HCT116 (cell line): Measurements from ENCODE around the gene LRSAM1. TPM values are rescaled to one million over a fixed set of nuclear protein-coding genes. Genes with fewer than 3 reads are reported as not detected.

Source experiments
- ATAC-seq: fragments of 200-7000 bp; cut with Tn5 transposase; 2 replicates; pipeline ENCODE4 v1.9.1; 2020; ENCODE audit warnings: mild to moderate bottlenecking, moderate library complexity
- BruUV-seq: library from RNA; stranded (reverse); fragments of 400-500 nt; replicated peaks from 2 replicates; lab custom pipeline; 2021; lab: Mats Ljungman, UMichigan
- CTCF ChIA-PET: fragments of 300-600 bp; sonication (Branson Sonifier 250); formaldehyde crosslinking; loops from one replicate; lab custom pipeline; 2021; ENCODE audit warnings: antibody characterized with exemption; lab: Charles Lee
- POLR2A ChIA-PET: fragments of 300-600, 350-600 bp; sonication (Branson Sonifier 250); formaldehyde crosslinking; loops from one replicate; lab custom pipeline; 2021; ENCODE audit warnings: antibody characterized with exemption; lab: Charles Lee
- RAD21 ChIA-PET, 2 experiments: fragments of 300-600 bp; sonication (Branson Sonifier 250); formaldehyde crosslinking; loops; one replicate each; lab custom pipeline; 2023; ENCODE audit warnings: low total read pairs in 2 of 2; ENCODE audit not compliant: uncharacterized antibody in 2 of 2, unreplicated experiment in 2 of 2, low non-redundant PET in 1 of 2; lab: Charles Lee
- DNase-seq: peaks from one replicate; pipeline ENCODE4 v3.0.0-alpha.2; 2010; ENCODE audit warnings: low read depth, low spot score
- H2AFZ ChIP-seq: fragments of 200-600 bp; shearing (Covaris generic), sonication (generic); 2 replicates; pipeline ENCODE4 v1.6.1; 2017; ENCODE audit warnings: low read depth, mixed run types, mixed read lengths, antibody characterized with exemption, low read length; ENCODE audit not compliant: poor library complexity, severe bottlenecking
- H3K27ac ChIP-seq: 2 replicates; pipeline ENCODE4 v1.5.1; 2012; ENCODE audit warnings: low read depth, low read length
- H3K27me3 ChIP-seq: fragments of 200-600 bp; sonication (generic); 2 replicates; pipeline ENCODE4 v1.6.1; 2016; ENCODE audit warnings: mixed run types, low read length, mixed read lengths; ENCODE audit not compliant: insufficient read depth
- H3K36me3 ChIP-seq, 2 experiments: fragments of 200-500 bp in 1 of 2; fragments of 200-600 bp in 1 of 2; sonication (Bioruptor generic) in 1 of 2; sonication (generic) in 1 of 2; 2 replicates each; pipeline versions ENCODE4 v1.5.1 to v1.6.1; 2014 to 2016; ENCODE audit warnings: low read length in 2 of 2, inconsistent platforms in 1 of 2, mixed read lengths in 1 of 2, mixed run types in 1 of 2; ENCODE audit not compliant: insufficient read depth in 2 of 2, control insufficient read depth in 1 of 2
- H3K4me1 ChIP-seq, 2 experiments: fragments of 200-600 bp in 1 of 2; sonication (generic) in 1 of 2; 2 replicates each; pipeline versions ENCODE4 v1.5.1 to v1.6.1; 2012 to 2017; ENCODE audit warnings: low read length in 2 of 2, inconsistent platforms in 1 of 2, mild to moderate bottlenecking in 1 of 2, mixed read lengths in 1 of 2, mixed run types in 1 of 2, moderate library complexity in 1 of 2; ENCODE audit not compliant: insufficient read depth in 2 of 2, control insufficient read depth in 1 of 2
- H3K4me2 ChIP-seq: fragments of 200-600 bp; sonication (generic); 2 replicates; pipeline ENCODE4 v1.6.1; 2017; ENCODE audit warnings: mixed run types, low read length, mixed read lengths
- H3K4me3 ChIP-seq, 2 experiments: fragments of 200-600 bp in 1 of 2; sonication (generic) in 1 of 2; replicated peaks in 1 of 2; 2 replicates each; pipeline ENCODE4 v1.5.1; 2011 to 2016; ENCODE audit warnings: low read length in 2 of 2, control low read depth in 1 of 2, low read depth in 1 of 2, mild to moderate bottlenecking in 1 of 2, mixed read lengths in 1 of 2, mixed run types in 1 of 2
- H3K79me2 ChIP-seq: fragments of 200-600 bp; sonication (generic); 2 replicates; pipeline ENCODE4 v1.6.1; 2017; ENCODE audit warnings: mild to moderate bottlenecking, mixed run types, low read length, moderate library complexity, mixed read lengths; ENCODE audit not compliant: insufficient read depth
- H3K9ac ChIP-seq: fragments of 200-600 bp; sonication (generic); 2 replicates; pipeline ENCODE4 v1.6.1; 2016; ENCODE audit warnings: low read length, mixed read lengths
- H3K9me2 ChIP-seq: fragments of 200-600 bp; sonication (generic), shearing (Covaris generic); 2 replicates; pipeline ENCODE4 v1.6.1; 2017; ENCODE audit warnings: mixed run types, mild to moderate bottlenecking, moderate library complexity; ENCODE audit not compliant: insufficient read depth
- H3K9me3 ChIP-seq, 2 experiments: fragments of 200-500 bp in 1 of 2; fragments of 200-600 bp in 1 of 2; sonication (Bioruptor generic) in 1 of 2; sonication (generic) in 1 of 2; 2 replicates each; pipeline ENCODE4 v1.6.1; 2014 to 2017; ENCODE audit warnings: low read length in 2 of 2, mixed read lengths in 2 of 2, inconsistent platforms in 1 of 2, low read depth in 1 of 2, mild to moderate bottlenecking in 1 of 2, mixed run types in 1 of 2, moderate library complexity in 1 of 2; ENCODE audit not compliant: control insufficient read depth in 1 of 2, insufficient read depth in 1 of 2
- H4K20me1 ChIP-seq: fragments of 200-600 bp; sonication (generic), shearing (Covaris generic); 2 replicates; pipeline ENCODE4 v1.6.1; 2017; ENCODE audit warnings: mixed run types, mild to moderate bottlenecking, moderate library complexity; ENCODE audit not compliant: insufficient read depth
- ATF3 ChIP-seq: IDR thresholded peaks from 2 replicates; pipeline ENCODE4 v1.6.1; 2012
- CTCF ChIP-seq, 3 experiments: fragments of 200-600 bp in 1 of 3; sonication (generic) in 1 of 3; IDR thresholded peaks in 2 of 3; conservative IDR thresholded peaks in 1 of 3; 2 replicates each; pipeline ENCODE4 v1.5.1; 2012 to 2017; ENCODE audit warnings: low read depth in 2 of 3, low read length in 2 of 3, antibody characterized with exemption in 1 of 3, borderline replicate concordance in 1 of 3, control low read depth in 1 of 3, mild to moderate bottlenecking in 1 of 3, mixed read lengths in 1 of 3, mixed run types in 1 of 3, moderate library complexity in 1 of 3; ENCODE audit not compliant: insufficient read depth in 1 of 3
- FOSL1 ChIP-seq: IDR thresholded peaks from 2 replicates; pipeline ENCODE4 v1.6.1; 2012; ENCODE audit warnings: low read depth
- JUND ChIP-seq: IDR thresholded peaks from 2 replicates; pipeline ENCODE4 v1.6.1; 2012
- MAX ChIP-seq: IDR thresholded peaks from 2 replicates; pipeline ENCODE4 v1.6.1; 2012
- POLR2A ChIP-seq: IDR thresholded peaks from 2 replicates; pipeline ENCODE4 v1.7.0; 2011; ENCODE audit warnings: borderline replicate concordance; ENCODE audit not compliant: insufficient read depth, insufficient read length; ENCODE audit errors: extremely low read depth
- RAD21 ChIP-seq: IDR thresholded peaks from 2 replicates; pipeline ENCODE4 v1.6.1; 2012; ENCODE audit warnings: low read depth, mild to moderate bottlenecking
- SIN3A ChIP-seq: IDR thresholded peaks from 2 replicates; pipeline ENCODE4 v1.6.1; 2012; ENCODE audit warnings: low read depth
- SRF ChIP-seq: IDR thresholded peaks from 2 replicates; pipeline ENCODE4 v1.6.1; 2012; ENCODE audit warnings: low read depth
- YY1 ChIP-seq: IDR thresholded peaks from 2 replicates; pipeline ENCODE4 v1.6.1; 2011; ENCODE audit warnings: low read length, low read depth, moderate library complexity, mild to moderate bottlenecking; ENCODE audit not compliant: insufficient replicate concordance; ENCODE audit errors: extremely low read depth
- intact Hi-C: fragments of 100-400 bp; cut with micrococcal nuclease; formaldehyde crosslinking; loops from 2 replicates; pipeline ENCODE4 v1.10.0; 2022
- total RNA-seq: library from RNA; stranded (reverse); gene quantifications from one replicate; pipeline ENCODE4 v1.2.1, GENCODE V29; 2021; ENCODE audit not compliant: unreplicated experiment

Gene LRSAM1
- total RNA-seq, 1 experiment from 2014 or later: 25.9 TPM

GRCh38 chr9:127505396-127506116 lies 54.2 kb downstream of the LRSAM1 start:
- ChIA-PET RAD21 (no interaction called here), CTCF (interaction anchor here (0.7 to 3.6 kb wide), 2 partner anchors 80 to 414 kb away, joined by 3 to 22 read pairs; no protein-coding TSS in a partner anchor), POLR2A (interaction anchor here (0.7 kb wide), 1 partner anchor 73 kb away, joined by 3 read pairs; no protein-coding TSS in a partner anchor)
- Histone ChIP-seq H3K79me2 (no peaks in the 10 kb centered on the region), H2AFZ (no peak overlapping the region), H3K9ac (no peak overlapping the region), H3K9me2 (no peaks in the 10 kb centered on the region), H3K27ac (no peak overlapping the region), H3K9me3 (no peaks in the 10 kb centered on the region), H3K27me3 (no peaks in the 10 kb centered on the region), H3K4me3 (no peak overlapping the region), H3K36me3 (peaks cover 6 to 21% of the 10 kb centered on the region in 2 experiments; a peak in 3 of 4 replicates), H4K20me1 (no peaks in the 10 kb centered on the region), H3K4me1 (0 out of 4 replicates have a peak, but pooled peaks cover 0 to 4% of the 10 kb centered on the region in 2 experiments), H3K4me2 (no peak overlapping the region)
- DNase-seq (no peak), ATAC-seq (peak; percentile 68)
- no TSS peak for BruUV-seq
- TF ChIP-seq RAD21: peak; percentile 52; the same call in 1 of the 2 replicates
- no peak for TF ChIP-seq YY1
- no peak for TF ChIP-seq POLR2A
- TF ChIP-seq ATF3: no peak
- TF ChIP-seq SIN3A: no peak
- TF ChIP-seq MAX: no peak
- TF ChIP-seq SRF: no peak
- TF ChIP-seq CTCF (IDR thresholded peaks at IDR 0.05 in 2 of 3, conservative IDR thresholded peaks at IDR 0.05 in 1 of 3; ENCODE audit: borderline replicate concordance in 1 of 3, insufficient read depth in 1 of 3, low read depth in 2 of 3, low read length in 2 of 3): peak; percentile 24 to 68 (median 64); a peak in 5 of 6 replicates
- TF ChIP-seq FOSL1: no peak
- no peak for TF ChIP-seq JUND
- intact Hi-C loops: no loop called here
